Measurements from ENCODE around the gene FAM222A. TPM values are rescaled to one million over a fixed set of nuclear protein-coding genes. Genes with fewer than 3 reads are reported as not detected.
A peak's percentile ranks its signal among the peaks of the same experiment; 100 is the strongest.

The FAM222A gene
- total RNA-seq, 1 donor from 2014 or later = 3.1 TPM

GRCh38 chr12:109802828-109803227 lies 89.2 kb downstream of the FAM222A start:
- no peak for DNase-seq

DNA sequence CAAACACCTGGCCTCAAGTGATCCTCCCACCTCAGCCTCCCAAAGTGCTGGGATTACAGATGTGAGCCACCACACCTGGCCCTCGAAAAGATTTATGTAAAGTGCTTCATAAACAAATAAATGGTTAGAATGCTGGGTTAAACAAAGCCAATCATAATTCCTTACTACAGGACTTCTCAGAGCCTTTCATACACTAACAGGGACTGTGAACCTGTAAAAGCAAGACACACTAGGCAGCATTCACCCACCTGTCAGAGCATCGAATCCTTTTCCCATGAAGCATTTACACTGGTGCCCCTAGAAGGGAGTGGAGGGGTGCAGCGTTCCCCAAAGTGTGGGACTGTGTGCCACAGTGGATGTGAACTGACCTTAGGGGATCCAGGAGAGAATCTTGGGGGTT lies 90.1 kb downstream of the FAM222A start:
- DNase-seq = no peak

DNA sequence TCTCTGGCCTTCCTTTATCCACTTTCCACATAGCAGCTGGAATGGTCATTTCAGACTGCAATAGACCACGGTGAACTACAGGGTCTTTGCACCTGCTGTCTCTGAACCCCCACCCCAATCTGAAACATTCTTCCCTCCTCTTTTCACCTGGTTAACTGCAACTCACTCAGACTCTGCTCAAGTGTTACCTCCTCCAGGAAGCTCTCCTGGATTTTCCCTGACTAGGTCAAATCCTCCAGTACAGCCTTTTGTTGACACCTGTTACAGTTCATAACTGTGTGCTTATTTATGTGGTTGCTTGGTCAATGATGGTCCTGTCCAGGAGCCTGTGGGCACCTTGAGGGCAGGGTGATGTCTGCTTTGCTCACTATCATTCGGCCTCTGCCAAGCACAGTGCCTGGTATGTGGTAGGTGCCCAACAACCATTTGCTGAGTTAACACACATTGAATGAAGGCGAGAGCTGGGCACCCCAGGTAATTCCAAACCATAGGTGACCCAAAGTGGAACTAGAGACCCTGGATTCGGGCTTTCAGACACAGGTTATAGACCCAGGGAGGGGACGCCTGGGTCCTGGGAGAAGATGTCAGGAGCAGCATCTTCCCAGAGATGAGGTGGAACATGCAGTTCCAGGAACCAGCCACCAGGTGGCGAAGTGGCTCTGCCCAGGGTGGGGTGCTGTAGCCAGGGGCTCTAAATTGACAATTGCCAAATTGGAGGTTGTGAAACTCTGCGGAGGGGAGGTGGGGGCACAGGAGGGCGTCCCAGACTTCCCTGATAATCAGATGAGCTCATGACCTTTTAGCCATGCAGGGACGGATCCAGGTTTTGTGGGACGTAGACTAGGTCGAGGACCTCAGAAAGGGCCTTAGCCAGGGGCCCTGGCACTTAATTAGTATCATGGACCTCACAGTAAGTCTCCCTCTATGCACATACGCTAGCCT lies 91.5 kb downstream of the FAM222A start:
- peak; percentile 70 for DNase-seq

DNA sequence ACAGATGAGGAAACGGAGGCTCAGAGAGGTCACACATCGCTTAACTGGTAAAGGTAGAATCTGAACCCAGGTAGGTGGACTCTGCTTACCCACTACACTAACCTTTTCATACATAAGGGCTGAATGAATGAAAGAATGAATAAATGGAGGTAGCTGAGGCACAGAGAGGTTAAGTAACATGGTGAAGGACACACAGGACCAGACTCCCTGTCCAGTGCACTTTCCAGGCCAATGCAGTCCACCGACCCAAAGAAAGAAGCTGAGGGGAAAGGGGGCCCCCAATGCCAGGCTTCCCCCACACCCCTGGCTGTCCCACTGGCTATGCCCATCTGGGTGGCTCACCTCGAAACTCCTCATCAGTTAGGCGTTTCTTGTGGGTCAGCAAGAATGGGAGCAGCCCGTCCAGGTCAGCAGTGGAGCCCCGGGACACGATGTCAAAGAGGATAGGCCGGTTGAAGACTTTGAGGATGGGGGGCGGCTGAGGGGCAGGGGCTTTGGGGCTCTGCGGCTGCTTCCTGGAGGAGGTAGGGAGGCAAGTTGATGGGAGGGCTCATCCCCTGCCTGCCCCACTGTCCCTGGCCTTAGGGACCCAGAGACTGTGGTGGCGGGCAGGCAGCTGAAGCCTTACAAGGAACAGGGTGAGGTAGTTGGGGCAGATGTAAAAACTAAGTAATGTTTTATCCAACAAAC lies 94.5 kb downstream of the FAM222A start:
- no peak for DNase-seq

GRCh38 chr12:109808876-109809646 lies 95.4 kb downstream of the FAM222A start:
- DNase-seq = no peak

DNA sequence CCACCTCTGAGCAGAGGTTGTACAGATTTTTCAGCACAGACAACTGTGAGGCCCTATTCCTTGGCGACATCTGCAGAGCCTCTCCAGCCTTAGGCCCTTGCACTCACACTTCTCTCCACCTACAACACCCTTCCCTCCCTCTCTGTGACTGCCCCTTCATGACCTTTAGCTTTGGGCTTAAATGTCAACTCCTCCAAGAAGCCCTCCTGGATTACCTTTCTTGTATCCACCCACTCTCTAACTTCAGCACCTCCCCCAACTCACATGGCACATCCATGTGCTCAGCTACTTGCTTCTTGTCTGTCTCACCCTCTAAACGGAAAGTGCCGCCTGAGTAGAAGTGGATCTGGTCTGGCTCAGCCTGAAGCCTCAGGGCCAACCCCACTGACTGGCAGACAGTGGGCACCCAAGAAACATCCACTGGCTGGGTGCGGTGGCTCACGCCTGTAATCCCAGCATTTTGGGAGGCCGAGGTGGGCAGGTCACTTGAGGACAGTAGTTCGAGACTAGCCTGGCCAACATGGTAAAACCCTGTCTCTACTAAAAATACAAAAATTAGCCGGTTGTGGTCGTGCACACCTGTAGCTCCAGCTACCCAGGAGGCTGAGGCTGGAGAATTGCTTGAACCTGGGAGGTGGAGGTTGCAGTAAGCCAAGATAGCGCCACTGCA lies 97.5 kb downstream of the FAM222A start:
- no peak for DNase-seq

GRCh38 chr12:109811624-109811995 lies 98.0 kb downstream of the FAM222A start:
- DNase-seq = no peak

- no peak for DNase-seq
Measured at GRCh38 chr12:109813810-109814416, 100.3 kb downstream of the FAM222A start.

GRCh38 chr12:109814600-109815150 lies 101.0 kb downstream of the FAM222A start:
- peak; percentile 54 for DNase-seq

- DNase-seq = no peak
Measured at GRCh38 chr12:109815225-109815624, 101.6 kb downstream of the FAM222A start.

DNA sequence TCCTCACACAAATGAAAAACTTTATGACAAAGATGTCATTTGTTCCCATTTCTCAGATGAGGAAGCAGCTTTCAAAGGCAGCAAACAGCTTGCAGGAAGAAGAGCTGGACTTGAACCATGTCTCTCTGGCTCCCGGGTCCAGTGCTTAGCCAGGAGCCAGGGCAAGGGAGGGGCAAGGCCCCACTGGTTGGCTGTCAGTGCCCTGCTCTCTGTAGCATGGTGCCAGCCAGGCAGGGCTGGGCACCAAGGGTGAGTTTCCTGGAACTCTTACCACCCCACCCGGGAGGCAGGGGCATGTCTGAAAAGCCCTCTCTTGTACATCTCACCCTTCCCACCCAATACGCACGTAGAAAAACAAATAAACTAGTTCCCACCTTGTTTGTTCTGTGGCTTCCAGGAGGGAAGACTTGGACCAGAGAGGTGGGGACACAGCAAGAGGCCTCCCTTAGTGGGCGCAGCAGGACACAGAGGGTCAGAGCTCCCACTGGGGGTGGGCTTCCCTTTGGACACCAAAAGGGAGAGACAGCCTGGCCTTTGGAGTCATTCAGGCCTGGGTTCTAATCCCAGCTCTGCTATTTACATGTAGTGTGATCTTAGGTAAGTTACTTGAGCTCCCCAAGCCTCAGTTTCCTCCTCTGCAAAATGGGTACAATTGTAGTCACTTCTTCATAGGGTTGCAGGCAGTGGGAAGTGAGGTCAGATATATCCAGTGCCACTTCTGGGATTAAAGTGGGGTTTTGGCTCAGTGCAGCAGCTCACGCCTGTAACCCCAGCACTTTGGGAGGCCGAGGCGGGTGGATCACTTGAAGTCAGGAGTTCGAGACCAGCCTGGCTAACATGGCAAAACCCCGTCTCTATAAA lies 102.4 kb downstream of the FAM222A start:
- DNase-seq = peak; percentile 49

DNA sequence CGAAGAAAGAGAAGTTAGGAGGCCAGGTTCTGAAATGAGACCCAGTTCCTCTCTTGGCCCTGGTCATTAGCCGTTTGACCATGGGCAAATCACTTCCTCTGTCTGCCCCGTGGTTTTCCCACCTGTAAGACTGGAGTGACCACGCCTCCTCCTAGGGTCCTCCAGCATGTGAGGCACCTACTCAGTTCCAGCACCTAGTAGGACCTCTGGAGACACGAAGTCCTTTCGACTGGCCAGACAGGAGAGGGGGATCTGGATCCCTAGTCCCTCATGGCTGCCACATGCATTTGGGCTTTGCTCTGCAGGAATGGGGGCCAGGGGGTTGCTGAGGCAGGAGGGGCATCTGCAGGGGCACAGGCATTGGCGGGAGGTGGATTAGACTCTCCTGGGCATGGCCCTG lies 103.2 kb downstream of the FAM222A start:
- DNase-seq = no peak

- DNase-seq = no peak
Measured at GRCh38 chr12:109817627-109818231, 104.1 kb downstream of the FAM222A start.

GRCh38 chr12:109818253-109818652 lies 104.6 kb downstream of the FAM222A start:
- DNase-seq = no peak

DNA sequence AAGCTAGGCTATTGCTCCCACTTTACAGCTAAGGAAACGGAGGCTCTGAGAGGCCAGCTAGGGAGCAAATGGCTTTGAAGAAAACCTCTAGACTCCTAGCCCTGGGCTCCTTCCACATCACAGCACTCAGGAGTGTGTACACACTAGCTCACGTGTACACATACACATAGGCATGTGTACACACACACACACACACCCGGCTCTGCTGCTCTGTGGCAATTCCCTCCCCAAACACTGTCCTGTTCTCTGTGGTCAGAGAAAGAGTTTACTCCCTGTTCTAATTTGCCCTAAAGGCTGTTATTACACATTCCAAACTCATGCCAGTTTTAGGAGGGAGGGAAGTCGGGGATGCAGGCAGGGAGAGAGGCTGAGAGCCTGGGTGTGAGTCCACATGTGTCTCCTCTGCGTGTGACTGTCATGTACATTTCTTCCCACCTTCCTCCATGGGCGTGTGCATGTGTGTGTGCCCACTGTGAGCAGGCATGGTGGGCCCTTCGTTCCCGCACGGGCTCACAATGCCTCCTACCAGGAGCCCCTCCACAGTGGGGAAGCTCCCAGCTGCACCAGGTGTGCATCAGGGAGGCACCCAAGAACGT lies 105.4 kb downstream of the FAM222A start:
- DNase-seq = no peak
